ENCODE results near the gene RFX4.
A peak's percentile ranks its signal among the peaks of the same experiment; 100 is the strongest.

Gene RFX4

GRCh38 chr12:106566771-106567170 lies 16.0 kb upstream of the RFX4 start:
- no peak overlapping the region for H2AFZ ChIP-seq
- no peak for TF ChIP-seq CTCF (IDR thresholded peaks at IDR 0.05)
- no peaks in the 10 kb centered on the region for H3K9me3 ChIP-seq (ENCODE audit: control insufficient read depth, low read length)
- no peak overlapping the region for H3K27ac ChIP-seq
- H3K9ac ChIP-seq: no peak overlapping the region
- H3K4me2 ChIP-seq (ENCODE audit: low read length): no peak overlapping the region
- no peak overlapping the region for H3K4me3 ChIP-seq (ENCODE audit: low read depth, low read length)
- H3K36me3 ChIP-seq (ENCODE audit: control insufficient read depth, insufficient read depth, low read length): no peaks in the 10 kb centered on the region
- H3K4me1 ChIP-seq: no peaks in the 10 kb centered on the region
- H3K27me3 ChIP-seq (ENCODE audit: control insufficient read depth, insufficient read depth, low read length): no peaks in the 10 kb centered on the region
- H3K79me2 ChIP-seq: no peaks in the 10 kb centered on the region

- Histone ChIP-seq H3K27ac (no peak overlapping the region), H3K9me3 (ENCODE audit: control insufficient read depth, low read length) (no peaks in the 10 kb centered on the region), H3K79me2 (no peaks in the 10 kb centered on the region), H2AFZ (no peak overlapping the region), H3K4me2 (ENCODE audit: low read length) (no peak overlapping the region), H3K27me3 (ENCODE audit: control insufficient read depth, insufficient read depth, low read length) (no peaks in the 10 kb centered on the region), H3K9ac (no peak overlapping the region), H3K36me3 (ENCODE audit: control insufficient read depth, insufficient read depth, low read length) (no peaks in the 10 kb centered on the region), H3K4me3 (ENCODE audit: low read depth, low read length) (no peak overlapping the region), H3K4me1 (no peaks in the 10 kb centered on the region)
- no peak for TF ChIP-seq CTCF (IDR thresholded peaks at IDR 0.05)
Observed at GRCh38 chr12:106573239-106573638, 9.6 kb upstream of the RFX4 start.

- Histone ChIP-seq H3K9ac (no peak overlapping the region), H3K27ac (no peak overlapping the region), H3K27me3 (ENCODE audit: control insufficient read depth, insufficient read depth, low read length) (peaks cover 7% of the 10 kb centered on the region), H3K4me3 (ENCODE audit: low read depth, low read length) (no peak overlapping the region), H3K4me2 (ENCODE audit: low read length) (no peak overlapping the region), H2AFZ (no peak overlapping the region), H3K36me3 (ENCODE audit: control insufficient read depth, insufficient read depth, low read length) (no peaks in the 10 kb centered on the region), H3K79me2 (no peaks in the 10 kb centered on the region), H3K4me1 (no peaks in the 10 kb centered on the region), H3K9me3 (ENCODE audit: control insufficient read depth, low read length) (no peaks in the 10 kb centered on the region)
- TF ChIP-seq CTCF (IDR thresholded peaks at IDR 0.05): no peak
Observed at GRCh38 chr12:106576848-106577247, 6.0 kb upstream of the RFX4 start.

- no peaks in the 10 kb centered on the region for H3K79me2 ChIP-seq
- TF ChIP-seq CTCF (IDR thresholded peaks at IDR 0.05): no peak
- no peak overlapping the region for H3K27ac ChIP-seq
- H3K9me3 ChIP-seq (ENCODE audit: control insufficient read depth, low read length): no peaks in the 10 kb centered on the region
- H3K36me3 ChIP-seq (ENCODE audit: control insufficient read depth, insufficient read depth, low read length): no peaks in the 10 kb centered on the region
- H3K27me3 ChIP-seq (ENCODE audit: control insufficient read depth, insufficient read depth, low read length): peaks cover 17% of the 10 kb centered on the region
- no peak overlapping the region for H3K4me2 ChIP-seq (ENCODE audit: low read length)
- no peak overlapping the region for H3K9ac ChIP-seq
- H3K4me3 ChIP-seq (ENCODE audit: low read depth, low read length): no peak overlapping the region
- H2AFZ ChIP-seq: peak overlapping the region; percentile 56
- H3K4me1 ChIP-seq: no peaks in the 10 kb centered on the region
Observed at GRCh38 chr12:106580671-106581508, 1.9 kb upstream of the RFX4 start.
